GM18867 (cell line): ENCODE measurements around the gene TRDMT1.

ENCODE experiments used
- ATAC-seq: cut with Tn5 transposase; IDR thresholded peaks from one replicate; pipeline ENCODE4 v1.9.1; 2021; ENCODE audit warnings: mild to moderate bottlenecking, moderate library complexity; ENCODE audit not compliant: unreplicated experiment

TRDMT1 gene

DNA sequence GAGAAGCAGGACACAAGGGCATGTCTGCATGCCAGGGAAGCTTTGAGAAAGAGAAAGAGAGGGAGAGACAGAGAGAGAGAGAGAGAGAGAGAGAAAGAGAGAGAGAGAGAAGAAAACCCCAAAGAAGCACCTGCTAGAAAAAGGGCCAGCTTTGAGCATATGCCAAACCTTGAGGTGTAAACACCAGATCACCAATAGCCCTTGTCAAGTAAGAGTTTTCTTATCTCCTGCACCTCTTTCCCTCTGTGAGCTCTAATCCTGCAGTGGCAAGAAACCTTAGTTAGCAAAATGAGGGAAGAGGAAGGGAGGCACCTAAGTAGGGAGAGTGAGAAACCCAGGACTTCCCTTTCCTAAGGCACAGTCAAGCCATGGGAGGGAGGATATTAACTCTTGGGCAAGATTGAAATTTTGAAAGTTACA lies 11.3 kb upstream of the TRDMT1 start:
- ATAC-seq = no peak

- no peak for ATAC-seq
Measured at GRCh38 chr10:17210361-17210760, 8.9 kb upstream of the TRDMT1 start.

GRCh38 chr10:17209881-17210280 lies 8.4 kb upstream of the TRDMT1 start:
- ATAC-seq = no peak

- no peak for ATAC-seq
Measured at GRCh38 chr10:17209302-17209701, 7.8 kb upstream of the TRDMT1 start.

- ATAC-seq = no peak
Measured at GRCh38 chr10:17208476-17208875, 7.0 kb upstream of the TRDMT1 start.

GRCh38 chr10:17206210-17206709 lies 4.8 kb upstream of the TRDMT1 start:
- peak; percentile 36 for ATAC-seq

DNA sequence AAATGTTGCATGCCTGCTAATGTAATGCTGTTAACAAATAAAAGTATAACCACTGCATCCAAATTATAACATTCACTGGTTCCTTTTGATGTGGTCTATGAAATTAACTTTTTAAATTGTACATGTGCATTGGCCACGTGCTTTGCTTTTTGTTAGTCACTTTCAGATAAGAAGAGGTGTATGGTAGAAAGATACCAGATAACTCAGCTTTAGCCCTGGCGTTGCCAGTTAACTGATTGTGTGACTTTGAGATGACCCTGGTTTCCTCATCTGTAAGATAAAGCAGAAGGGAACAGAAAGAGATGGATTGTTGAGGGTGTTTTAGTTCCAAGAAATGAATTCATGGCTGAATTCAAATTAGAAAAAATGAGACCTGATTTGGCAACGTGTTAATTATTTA lies 1.9 kb upstream of the TRDMT1 start:
- ATAC-seq = no peak

DNA sequence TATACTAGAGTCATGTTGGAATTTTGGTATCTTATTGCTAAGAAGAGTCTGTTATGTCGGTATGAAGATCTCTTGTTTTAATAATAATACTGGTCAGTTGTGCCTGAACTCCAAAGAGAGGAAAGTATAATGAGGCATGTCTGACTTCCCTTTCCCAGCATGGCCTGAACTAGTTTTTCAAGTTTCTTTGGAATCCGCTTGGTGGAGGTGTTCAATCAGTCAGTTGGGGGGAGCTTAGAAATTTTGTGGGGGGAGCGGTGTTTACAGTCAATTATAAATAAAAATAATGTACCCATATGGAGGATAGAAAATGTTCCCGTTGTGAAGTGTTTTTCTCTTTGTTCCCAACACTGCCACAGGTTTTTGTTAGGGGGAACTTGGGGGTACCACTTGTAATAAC lies 1.5 kb upstream of the TRDMT1 start:
- ATAC-seq = no peak

GRCh38 chr10:17202506-17202905 lies 1.0 kb upstream of the TRDMT1 start:
- no peak for ATAC-seq

- ATAC-seq = no peak
Measured at GRCh38 chr10:17201794-17202116, 283 bp upstream of the TRDMT1 start.

DNA sequence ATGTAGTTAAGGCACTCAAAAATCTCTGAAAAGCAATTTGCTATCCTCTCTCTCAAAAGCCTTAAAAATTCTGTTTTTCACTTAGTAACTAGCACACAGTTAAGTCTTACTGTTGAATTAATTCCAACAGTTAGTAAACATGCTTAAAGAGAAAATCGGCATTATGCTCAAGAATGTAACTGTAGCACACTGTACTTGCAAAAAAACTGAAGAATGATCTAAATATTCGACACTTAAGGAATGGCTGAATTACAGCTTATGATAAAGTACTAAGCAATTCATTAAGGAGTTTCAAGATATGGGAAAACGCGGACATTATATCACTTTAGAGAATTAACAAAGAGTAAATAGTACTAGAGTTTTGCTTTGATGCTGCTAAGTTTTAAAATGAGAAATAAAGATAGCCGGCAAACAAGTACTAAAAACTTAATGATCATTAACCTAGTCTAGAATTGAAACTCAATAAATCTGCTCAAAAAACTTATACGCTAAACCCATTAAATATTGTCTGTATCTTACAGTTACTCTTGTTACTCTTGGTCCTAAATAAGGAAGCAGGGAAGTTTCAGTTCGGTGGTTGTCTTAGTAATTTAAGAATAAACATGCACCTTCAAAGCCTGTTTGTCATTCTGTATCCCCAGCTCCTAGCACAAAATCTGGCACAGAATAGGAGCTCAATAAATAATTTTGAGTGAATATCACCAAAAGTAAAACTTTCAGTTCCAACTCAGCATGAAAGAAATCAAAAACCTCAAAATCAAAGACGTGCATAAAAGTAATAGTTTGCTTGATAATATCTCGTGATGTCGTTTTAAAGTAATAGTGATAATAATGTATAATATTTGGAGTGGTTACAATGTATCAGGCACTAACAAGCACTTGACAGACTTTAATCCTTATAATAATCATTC lies 1.2 kb downstream of the TRDMT1 start:
- ATAC-seq = no peak

DNA sequence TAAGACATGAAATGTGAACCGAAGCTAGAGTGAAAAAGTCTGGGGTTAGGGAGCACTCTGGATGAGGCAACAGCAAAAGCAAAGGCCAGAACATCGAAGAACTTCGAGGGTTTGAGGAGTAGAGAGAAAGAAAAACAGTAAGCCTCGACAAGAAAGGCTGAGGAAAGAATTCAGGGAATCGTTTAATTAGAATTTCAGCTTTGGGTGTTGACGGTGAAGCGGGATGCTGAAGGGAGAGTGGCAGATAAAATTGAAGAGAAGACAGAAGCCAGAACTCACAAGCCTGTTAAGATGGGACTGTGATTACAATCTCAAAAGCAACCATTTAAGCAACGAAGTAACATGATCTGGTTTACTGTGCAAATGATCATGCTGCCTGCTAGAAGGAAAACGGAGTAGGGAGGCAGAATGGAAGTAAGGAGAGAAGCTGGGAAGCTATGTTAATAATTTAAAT lies 2.1 kb downstream of the TRDMT1 start:
- no peak for ATAC-seq

DNA sequence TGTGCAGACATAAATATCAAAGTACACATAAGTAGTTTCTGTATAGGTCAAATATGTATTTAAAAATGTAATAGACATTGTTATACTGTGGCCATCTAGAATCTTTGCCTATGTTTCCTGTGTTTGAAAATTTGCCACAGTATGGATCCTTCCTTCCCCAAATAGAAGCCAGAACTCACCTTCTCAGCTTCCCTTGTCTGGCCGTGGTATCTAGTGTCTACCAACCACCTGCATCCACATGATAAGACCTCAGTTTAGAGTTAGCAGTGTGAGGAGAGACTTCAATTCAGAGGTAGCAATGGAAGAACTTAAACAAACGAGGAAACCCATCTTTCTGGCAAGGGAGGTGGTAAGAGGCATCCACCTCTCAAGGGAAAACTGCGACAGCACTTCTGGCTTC lies 4.9 kb downstream of the TRDMT1 start:
- ATAC-seq = no peak

DNA sequence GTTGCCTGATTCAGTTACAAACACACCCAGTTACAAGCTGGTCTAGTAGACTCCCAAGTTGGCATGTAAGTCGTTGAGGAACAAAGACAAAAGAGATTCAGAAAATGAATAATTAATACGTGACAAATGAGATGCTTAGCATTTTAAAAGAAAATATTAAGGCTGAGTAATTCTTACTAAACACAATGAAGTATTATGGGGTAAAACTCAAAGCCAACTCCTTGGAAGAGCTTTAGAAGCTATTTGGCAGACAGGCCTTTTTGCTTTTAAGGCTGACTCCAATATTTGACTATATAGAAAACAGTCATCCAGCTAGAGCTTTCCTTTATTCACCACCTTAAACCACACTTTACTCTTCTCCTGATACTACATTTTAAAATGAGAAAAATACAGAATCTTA lies 5.4 kb downstream of the TRDMT1 start:
- ATAC-seq = no peak

DNA sequence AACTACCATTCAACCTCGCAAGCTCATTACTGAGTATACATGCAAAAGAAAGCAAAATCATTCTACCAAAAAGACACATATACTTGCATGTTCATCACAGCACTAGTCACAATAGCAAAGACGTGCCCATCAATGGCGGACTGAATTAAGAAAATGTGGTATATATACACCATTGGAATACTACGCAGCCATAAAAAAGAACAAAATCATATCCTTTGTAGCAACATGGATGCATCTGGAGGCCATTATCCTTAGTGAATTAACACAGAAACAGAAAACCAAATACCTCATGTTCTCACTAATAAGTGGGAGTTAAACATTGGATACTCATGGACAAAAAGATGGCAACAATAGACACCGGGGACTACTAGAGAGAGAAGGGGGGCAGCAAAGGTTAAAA lies 6.4 kb downstream of the TRDMT1 start:
- ATAC-seq = no peak

DNA sequence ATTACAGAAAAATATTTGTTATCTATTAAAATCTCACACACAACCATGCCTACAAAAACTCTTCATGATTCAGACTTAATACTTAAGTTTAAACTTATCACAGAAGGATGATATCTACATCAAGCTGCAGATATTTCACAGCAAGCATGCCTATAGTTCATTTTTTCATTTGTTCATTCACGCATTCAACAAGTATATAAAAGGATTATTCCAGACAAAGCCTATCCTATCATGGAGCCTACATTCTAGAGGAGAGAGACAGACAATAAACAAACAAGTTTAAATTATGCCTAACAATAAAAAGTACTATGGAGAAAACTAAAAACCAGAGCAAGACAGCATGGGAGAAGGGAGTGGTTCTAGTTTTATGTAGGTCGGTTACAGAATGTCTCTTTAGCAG lies 10.9 kb downstream of the TRDMT1 start:
- ATAC-seq = no peak

- ATAC-seq = no peak
Measured at GRCh38 chr10:17188644-17189172, 12.8 kb downstream of the TRDMT1 start.

DNA sequence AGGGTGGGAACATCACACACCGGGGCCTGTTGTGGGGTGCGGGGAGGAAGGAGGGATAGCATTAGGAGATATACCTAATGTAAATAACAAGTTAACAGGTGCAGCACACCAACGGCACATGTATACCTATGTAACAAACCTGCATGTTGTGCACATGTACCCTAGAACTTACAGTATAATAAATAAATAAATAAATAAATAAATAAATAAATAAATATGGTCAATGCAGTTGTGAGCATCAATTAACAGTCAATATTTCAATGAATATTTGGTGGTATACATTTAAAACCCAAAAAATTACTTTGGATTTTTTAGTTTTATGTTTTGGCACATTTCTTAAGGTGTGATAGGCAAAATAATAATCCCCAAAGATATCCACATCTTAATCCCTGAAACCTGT lies 15.6 kb downstream of the TRDMT1 start:
- no peak for ATAC-seq

DNA sequence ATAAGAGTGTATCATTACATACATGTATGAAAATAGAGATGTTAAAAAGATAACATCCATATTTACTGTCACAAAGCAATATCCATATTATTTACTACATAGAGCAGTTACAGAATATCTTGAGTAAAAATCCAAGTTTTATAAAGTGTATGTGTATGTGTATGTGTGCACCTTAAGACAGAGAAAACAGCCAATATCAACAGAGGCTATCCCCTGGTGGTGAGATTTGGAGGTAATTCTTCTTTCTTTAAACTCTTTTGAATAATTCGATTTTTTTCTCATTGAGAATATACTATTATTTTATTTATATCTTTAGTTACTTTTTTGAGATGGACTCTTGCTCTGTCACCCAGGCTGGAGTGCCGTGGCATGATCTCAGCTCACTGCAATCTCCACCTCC lies 18.4 kb downstream of the TRDMT1 start:
- ATAC-seq = no peak

DNA sequence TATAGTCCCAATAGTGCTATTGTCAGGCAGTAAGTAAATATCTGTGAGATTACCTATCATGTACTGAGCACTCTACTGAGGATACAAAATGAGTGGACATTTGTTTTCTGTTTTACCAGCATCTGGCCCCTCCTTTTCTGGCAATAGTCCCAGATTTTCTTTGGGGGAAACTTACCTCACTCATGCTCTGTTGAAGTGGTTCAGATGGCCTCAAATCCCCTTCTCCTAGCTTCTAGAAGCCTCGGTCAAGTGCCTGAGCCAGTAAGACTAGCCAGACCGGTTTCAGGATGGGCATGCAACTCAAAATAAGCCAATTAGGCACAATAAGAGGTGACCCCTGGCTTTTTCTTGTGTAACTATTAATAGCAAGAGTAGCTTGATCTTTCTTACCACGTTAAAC lies 19.7 kb downstream of the TRDMT1 start:
- ATAC-seq = no peak

DNA sequence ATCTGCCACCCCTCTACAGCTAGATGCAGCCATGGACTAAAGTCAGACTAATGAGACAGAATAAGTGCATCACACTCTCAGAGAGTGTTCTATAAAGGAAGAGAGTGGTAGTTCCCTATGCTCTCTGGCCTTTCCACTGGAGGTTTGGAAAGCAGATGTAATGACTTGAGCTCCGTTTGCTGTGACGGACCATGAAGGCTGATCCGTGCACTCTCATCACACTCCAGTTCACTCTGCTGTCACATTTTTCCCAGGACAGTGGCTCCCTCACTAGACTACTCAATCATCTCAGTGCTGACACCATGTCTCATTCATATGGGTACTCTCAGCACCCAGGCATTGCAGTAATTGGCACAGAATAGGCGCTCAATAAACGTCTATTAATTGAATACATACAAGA lies 20.4 kb downstream of the TRDMT1 start:
- no peak for ATAC-seq

GRCh38 chr10:17179002-17179401 lies 22.5 kb downstream of the TRDMT1 start:
- no peak for ATAC-seq

DNA sequence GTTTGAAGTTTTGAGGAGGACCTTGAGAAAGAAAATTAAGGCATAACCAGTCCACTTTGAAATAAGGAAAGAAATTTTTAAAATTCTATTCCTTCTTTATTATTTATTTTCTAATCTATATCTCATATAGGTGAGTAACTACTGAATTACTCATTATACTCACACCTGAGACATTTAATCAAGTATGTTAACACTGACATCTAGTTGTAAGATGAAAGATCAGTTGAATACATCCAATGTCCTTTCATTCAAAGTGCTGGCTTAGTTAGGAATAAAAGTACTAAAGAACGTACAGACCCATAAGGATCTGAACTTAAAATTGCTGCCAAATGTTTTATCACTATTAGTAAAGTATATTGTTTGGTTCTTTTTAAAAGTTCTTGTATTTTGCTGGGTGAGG lies 23.5 kb downstream of the TRDMT1 start:
- ATAC-seq = no peak
